ENCODE results near the gene GPR32.
"Not testable (repeated sequence)": the region's sequence is repeated elsewhere in the genome, so short reads cannot be mapped to it uniquely, and the experiment has no call there.

The GPR32 gene

DNA sequence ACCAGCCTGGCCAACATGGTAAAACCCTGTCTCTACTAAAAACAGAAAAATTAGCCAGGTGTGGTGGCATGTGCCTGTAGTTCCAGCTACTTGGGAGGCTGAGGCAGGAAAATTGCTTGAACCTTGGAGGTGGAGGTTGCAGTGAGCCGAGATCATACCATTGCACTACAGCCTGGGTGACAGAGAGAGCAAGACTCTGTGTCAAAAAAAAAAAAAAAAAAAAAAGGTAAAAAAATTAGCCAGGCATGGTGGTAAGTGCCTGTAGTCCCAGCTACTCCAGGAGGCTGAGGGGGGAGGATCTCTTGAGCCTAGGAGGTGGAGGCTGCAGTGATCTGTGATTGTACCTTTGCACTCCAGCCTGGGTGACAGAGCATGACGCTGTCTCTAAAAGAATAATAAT, at the start of gene GPR32:
TSS of gene GPR32 (plus strand) at position 301 of the 400 bp plus-strand sequence. CDS start 137 bp downstream, outside the sequence.
- not testable (repeated sequence) for DNase-seq (ENCODE audit: low spot score)

- no peak for DNase-seq (ENCODE audit: low spot score)
Observed at GRCh38 chr19:50720921-50721381, 49.3 kb upstream of the GPR32 start.

DNA sequence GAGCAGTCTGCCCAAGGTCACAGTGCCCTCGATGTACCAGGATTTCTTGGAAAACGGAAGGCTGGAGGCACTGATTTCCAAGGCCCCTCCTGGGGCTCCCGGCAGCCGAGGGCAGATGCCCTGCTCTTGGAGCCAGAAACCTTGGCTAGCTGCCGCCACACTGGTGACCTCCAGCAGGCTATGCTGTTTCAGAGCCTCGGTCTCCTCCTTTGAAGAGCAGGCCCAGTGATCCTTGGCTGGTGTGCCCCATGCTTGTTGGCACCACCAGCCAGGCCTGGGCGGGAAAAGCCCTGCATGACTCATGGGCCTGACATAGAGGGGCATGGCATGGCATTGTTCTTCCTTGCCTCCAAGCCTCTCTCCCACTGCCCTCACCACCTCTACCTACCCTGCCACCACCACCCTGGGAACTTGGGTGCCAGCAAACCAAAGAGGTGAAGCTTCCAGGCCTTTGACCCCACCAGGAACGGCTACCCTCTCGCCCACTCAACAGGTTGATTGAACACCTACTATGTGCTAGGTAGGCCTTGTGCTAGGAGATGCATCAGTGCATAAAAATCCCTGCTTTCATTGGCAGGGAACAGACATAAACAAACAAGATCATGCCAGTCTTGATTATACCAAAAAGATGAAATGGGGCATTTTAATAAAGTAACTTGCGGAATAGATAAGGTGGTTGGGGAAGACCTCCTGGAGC, 48.7 kb upstream of the GPR32 start:
- no peak for DNase-seq (ENCODE audit: low spot score)

- no peak for DNase-seq (ENCODE audit: low spot score)
Observed at GRCh38 chr19:50722201-50723013, 47.9 kb upstream of the GPR32 start.

DNA sequence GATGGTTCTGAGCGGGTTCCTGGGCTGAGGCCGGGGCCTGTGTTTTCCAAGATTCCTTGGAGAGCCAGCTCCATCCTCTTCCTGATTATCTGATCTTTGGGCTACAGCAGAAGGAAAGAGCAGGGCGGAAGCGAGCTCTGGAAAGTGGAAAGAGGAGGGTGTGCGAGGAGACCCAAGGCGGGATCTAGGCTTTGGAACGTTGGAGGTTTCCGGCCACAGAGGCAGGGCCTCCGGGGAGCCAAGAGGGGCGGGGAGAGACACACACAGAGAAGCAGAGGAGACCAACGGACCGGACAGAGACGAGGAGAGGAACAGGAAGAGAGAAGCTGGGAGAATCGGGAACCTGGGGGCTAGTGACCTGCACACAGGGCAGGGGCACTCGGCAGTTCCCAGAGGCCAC, 47.2 kb upstream of the GPR32 start, which contains the start of gene CLEC11A:
TSS of gene CLEC11A (plus strand) at position 296 of the 400 bp plus-strand sequence. CDS start 162 bp downstream, outside the sequence.
- no peak for DNase-seq (ENCODE audit: low spot score)

DNA sequence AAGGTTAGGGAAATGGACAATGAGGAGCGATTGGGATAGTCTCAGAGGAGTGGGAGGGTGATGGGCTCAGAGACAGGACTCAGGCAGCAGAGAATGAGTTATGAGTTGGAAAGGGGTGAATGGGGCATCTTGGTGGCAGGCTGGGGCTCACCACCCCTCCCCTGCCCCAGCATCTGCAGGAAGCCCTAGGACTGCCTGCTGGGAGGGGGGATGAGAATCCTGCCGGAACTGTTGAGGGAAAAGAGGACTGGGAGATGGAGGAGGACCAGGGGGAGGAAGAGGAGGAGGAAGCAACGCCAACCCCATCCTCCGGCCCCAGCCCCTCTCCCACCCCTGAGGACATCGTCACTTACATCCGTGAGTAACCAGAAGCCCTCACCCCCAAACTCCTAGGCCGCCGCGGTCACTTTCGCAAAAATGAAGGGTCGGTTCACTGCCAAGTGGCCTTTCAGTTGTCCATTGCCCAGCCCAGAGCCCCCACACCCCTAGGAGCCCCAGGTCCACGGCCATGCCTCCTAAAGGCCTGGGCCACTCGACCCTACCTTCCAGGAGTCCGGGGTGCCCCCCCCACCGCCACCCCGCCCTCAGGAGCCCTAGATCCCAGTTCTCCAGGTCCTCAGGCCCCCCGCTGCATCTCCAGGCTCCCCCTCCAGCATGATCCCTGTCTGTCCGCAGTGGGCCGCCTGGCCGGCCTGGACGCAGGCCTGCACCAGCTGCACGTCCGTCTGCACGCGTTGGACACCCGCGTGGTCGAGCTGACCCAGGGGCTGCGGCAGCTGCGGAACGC, 46.3 kb upstream of the GPR32 start:
- no peak for DNase-seq (ENCODE audit: low spot score)

GRCh38 chr19:50724522-50725217, 45.6 kb upstream of the GPR32 start:
- peak; percentile 95 for DNase-seq (ENCODE audit: low spot score)

- DNase-seq (ENCODE audit: low spot score) = no peak
Observed at GRCh38 chr19:50725218-50725910, 44.9 kb upstream of the GPR32 start.

DNA sequence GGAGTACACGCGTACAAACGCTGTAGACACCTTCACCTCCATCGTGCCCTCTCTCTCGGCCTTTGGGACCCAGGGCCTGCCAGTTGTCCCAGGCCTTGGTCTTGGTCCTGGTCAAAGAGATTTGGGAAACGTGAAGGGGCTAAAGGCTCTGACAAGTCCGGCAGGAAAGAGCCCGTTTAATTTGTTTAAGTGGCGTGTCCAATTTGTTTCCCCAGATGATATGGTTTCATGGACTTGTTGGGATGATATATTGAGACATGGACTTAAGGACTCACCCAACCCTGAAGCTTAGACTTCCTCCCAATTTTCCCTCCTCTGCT, 44.4 kb upstream of the GPR32 start:
- no peak for DNase-seq (ENCODE audit: low spot score)

DNA sequence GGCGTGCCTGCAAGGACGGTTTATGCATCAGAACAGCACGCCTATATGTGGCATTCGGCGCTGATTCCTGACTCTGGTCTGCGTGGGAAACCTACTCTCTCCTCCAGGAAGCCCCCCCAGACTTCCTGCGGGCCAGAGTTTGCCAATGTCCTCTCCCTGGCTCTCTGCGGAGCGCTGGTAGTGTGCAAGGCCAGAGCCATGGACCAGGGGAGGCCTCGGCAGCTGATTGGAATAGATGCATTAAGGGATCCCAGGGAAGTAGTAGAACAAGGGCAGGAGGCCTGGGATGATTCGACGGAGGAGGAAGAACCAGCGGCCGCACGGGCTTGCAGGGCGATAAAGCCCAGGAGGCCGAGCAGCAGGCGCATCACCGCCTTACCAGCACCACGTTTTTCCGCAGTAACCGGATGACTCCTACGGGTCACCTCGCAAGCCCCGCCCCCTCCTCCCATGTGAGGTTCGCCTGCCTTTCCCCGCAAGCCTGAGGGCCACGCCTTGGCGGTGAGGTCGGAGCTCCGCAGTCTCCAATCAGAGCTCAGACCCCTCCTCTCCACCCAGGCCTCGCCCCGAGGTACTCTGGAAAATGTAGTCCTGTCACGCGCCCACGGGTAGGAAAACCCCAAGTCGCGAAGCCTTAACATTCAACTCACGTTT, 42.1 kb upstream of the GPR32 start:
- DNase-seq (ENCODE audit: low spot score) = peak; percentile 25

GRCh38 chr19:50729894-50730293, 40.4 kb upstream of the GPR32 start:
- no peak for DNase-seq (ENCODE audit: low spot score)

- DNase-seq (ENCODE audit: low spot score) = no peak
Observed at GRCh38 chr19:50735869-50736268, 34.4 kb upstream of the GPR32 start.

DNA sequence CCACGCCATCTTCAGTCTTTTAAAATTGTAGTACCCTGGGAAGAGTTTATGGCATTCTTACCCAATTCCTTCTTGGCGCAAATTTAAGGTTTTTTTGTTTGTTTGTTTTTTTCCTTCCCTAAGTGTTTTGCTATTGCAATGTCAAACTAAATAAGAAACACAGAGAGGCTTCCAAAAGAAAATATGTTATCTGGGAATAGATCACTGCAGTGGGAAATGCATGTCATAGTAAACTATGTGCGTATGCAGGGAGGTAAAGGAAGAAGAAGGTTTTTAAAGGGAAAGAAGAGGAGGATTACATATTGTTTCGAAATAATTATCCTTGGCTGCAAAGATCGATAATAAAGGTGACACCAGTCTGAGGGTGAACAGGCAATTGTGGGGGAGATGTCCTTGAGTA, 33.9 kb upstream of the GPR32 start:
- DNase-seq (ENCODE audit: low spot score) = no peak

GRCh38 chr19:50739132-50739913, 30.9 kb upstream of the GPR32 start:
- DNase-seq (ENCODE audit: low spot score) = no peak

DNA sequence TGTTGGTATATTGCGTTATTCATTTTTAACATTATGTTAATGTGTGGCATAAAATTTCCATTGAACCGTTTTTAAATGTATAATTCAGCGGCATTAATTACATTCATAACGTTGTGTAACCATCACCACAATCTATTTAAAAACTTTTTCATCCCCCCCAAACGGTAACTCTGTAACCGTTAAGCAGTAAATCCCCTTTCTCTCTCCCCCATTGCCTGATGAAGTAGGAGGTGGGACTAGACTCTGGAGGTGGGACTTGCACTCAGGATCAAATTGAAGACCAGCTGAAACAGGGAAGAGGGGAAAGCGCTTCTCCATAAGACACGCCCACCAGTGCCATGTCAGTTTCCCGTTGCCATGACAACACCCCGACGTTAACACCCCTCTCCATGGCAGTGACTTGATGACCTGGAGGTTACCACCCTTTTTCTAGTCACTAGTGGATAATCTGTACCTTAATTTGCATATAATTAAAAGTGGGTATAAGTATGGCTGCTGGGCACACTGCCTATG, 30.3 kb upstream of the GPR32 start:
- no peak for DNase-seq (ENCODE audit: low spot score)

- DNase-seq (ENCODE audit: low spot score) = no peak
Observed at GRCh38 chr19:50741179-50741933, 28.9 kb upstream of the GPR32 start.

GRCh38 chr19:50743537-50743936, 26.7 kb upstream of the GPR32 start:
- no peak for DNase-seq (ENCODE audit: low spot score)

DNA sequence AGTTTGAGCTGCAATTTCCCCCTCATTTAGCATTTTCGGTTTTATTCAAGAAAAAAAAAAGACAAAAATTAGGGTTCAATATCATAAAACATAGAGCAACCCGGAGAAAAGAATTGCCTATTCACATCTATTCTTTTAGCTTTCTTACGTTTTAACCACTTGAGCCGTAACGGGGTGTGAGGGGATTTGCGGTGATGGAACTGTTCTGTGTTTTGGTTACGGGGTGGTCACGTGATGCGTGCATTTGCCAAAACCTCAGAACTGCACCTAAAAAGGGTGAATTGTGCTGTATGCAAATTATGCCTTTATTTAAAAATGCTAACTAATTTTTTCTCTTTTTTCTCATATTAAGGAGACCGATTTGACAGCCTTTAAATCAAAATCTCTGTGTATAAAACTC, 25.0 kb upstream of the GPR32 start:
- DNase-seq (ENCODE audit: low spot score) = no peak

- DNase-seq (ENCODE audit: low spot score) = not testable (repeated sequence)
Observed at GRCh38 chr19:50747141-50747540, 23.1 kb upstream of the GPR32 start.
